Neuronal stem cell (in vitro differentiated cells): Measurements from ENCODE around the gene MINPP1.

Experiments
- DNase-seq: peaks from one replicate; pipeline ENCODE4 v3.0.0-alpha.2; 2013; ENCODE audit warnings: low spot score
- H2AFZ ChIP-seq: one replicate; pipeline ENCODE4 v1.6.1; 2013; ENCODE audit warnings: mild to moderate bottlenecking, low read length, inconsistent platforms
- H2AK5ac ChIP-seq: 2 replicates; pipeline ENCODE4 v1.6.1; 2013; ENCODE audit warnings: low read depth, mild to moderate bottlenecking, inconsistent platforms, low read length, moderate library complexity, mixed read lengths
- H2BK120ac ChIP-seq: 2 replicates; pipeline ENCODE4 v1.6.1; 2013; ENCODE audit warnings: low read depth, mild to moderate bottlenecking, inconsistent platforms, low read length, moderate library complexity, mixed read lengths
- H2BK12ac ChIP-seq: one replicate; pipeline ENCODE4 v1.6.1; 2013; ENCODE audit warnings: low read length, inconsistent platforms
- H2BK15ac ChIP-seq: 2 replicates; pipeline ENCODE4 v1.6.1; 2013; ENCODE audit warnings: mild to moderate bottlenecking, low read length, inconsistent platforms, mixed read lengths
- H2BK5ac ChIP-seq: one replicate; pipeline ENCODE4 v1.6.1; 2013; ENCODE audit warnings: inconsistent platforms, mild to moderate bottlenecking, low read length, moderate library complexity
- H3K14ac ChIP-seq: one replicate; pipeline ENCODE4 v1.6.1; 2013; ENCODE audit warnings: low read length, inconsistent platforms
- H3K18ac ChIP-seq: 2 replicates; pipeline ENCODE4 v1.6.1; 2013; ENCODE audit warnings: low read length, inconsistent platforms
- H3K23ac ChIP-seq: 2 replicates; pipeline ENCODE4 v1.6.1; 2013; ENCODE audit warnings: low read depth, mild to moderate bottlenecking, mixed read lengths, low read length, inconsistent platforms; ENCODE audit not compliant: poor library complexity
- H3K27ac ChIP-seq: replicated peaks from 3 replicates; pipeline ENCODE4 v1.5.1; 2013; ENCODE audit warnings: low read length, inconsistent platforms
- H3K27me3 ChIP-seq, 3 experiments: 2 replicates each; pipeline ENCODE4 v1.6.1; 2013; ENCODE audit warnings: low read length in 3 of 3, mild to moderate bottlenecking in 2 of 3, inconsistent platforms in 1 of 3, low read depth in 1 of 3, mixed read lengths in 1 of 3, moderate library complexity in 1 of 3; ENCODE audit not compliant: control insufficient read depth in 3 of 3, insufficient read depth in 3 of 3
- H3K36me3 ChIP-seq, 2 donors: replicated peaks in 1 of 2; 2 replicates each; pipeline ENCODE4 v1.6.1; 2013; ENCODE audit warnings: low read length in 2 of 2; ENCODE audit not compliant: control insufficient read depth in 2 of 2, insufficient read depth in 2 of 2
- H3K4ac ChIP-seq: 2 replicates; pipeline ENCODE4 v1.6.1; 2013; ENCODE audit warnings: inconsistent platforms, mild to moderate bottlenecking, low read length, moderate library complexity
- H3K4me1 ChIP-seq, 2 donors: 1 replicate in 1 of 2; 2 replicates in 1 of 2; pipeline ENCODE4 v1.6.1; 2013; ENCODE audit warnings: low read length in 2 of 2, low read depth in 1 of 2; ENCODE audit not compliant: control insufficient read depth in 2 of 2, insufficient read depth in 1 of 2
- H3K4me2 ChIP-seq: one replicate; pipeline ENCODE4 v1.6.1; 2013; ENCODE audit warnings: mild to moderate bottlenecking, low read length, inconsistent platforms; ENCODE audit not compliant: insufficient read depth, poor library complexity, severe bottlenecking
- H3K4me3 ChIP-seq, 2 donors: 2 replicates each; pipeline ENCODE4 v1.5.1; 2013; ENCODE audit warnings: low read length in 2 of 2, mild to moderate bottlenecking in 2 of 2, inconsistent platforms in 1 of 2, moderate library complexity in 1 of 2
- H3K79me1 ChIP-seq: one replicate; pipeline ENCODE4 v1.6.1; 2013; ENCODE audit warnings: low read depth, mild to moderate bottlenecking, inconsistent platforms, low read length, moderate library complexity
- H3K9ac ChIP-seq: one replicate; pipeline ENCODE4 v1.6.1; 2013; ENCODE audit warnings: mild to moderate bottlenecking, low read depth, low read length, inconsistent platforms; ENCODE audit not compliant: poor library complexity
- H3K9me3 ChIP-seq, 2 donors: replicated peaks in 1 of 2; 2 replicates each; pipeline versions ENCODE3 to v1.6.1; 2013; ENCODE audit warnings: low read length in 2 of 2, mild to moderate bottlenecking in 2 of 2, inconsistent platforms in 1 of 2, low read depth in 1 of 2, mixed read lengths in 1 of 2, moderate library complexity in 1 of 2; ENCODE audit not compliant: control insufficient read depth in 2 of 2, insufficient read depth in 1 of 2
- H4K8ac ChIP-seq: one replicate; pipeline ENCODE4 v1.6.1; 2013; ENCODE audit warnings: low read depth, mild to moderate bottlenecking, inconsistent platforms, low read length, moderate library complexity
- H4K91ac ChIP-seq: one replicate; pipeline ENCODE4 v1.6.1; 2013; ENCODE audit warnings: low read length, low read depth, mild to moderate bottlenecking, inconsistent platforms; ENCODE audit not compliant: poor library complexity
- WGBS, 2 donors: extraction: QIAGEN DNeasy Blood & Tissue Kit; methylation state at CpG; one replicate each; pipeline ENCODE4 v1.1.7; 2013; ENCODE audit warnings: missing lambda C conversion rate in 2 of 2, mixed read lengths in 1 of 2; ENCODE audit not compliant: insufficient read length in 2 of 2, insufficient replicate concordance in 1 of 2; ENCODE audit errors: extremely low coverage in 2 of 2; 5-methylcytosine and 5-hydroxymethylcytosine counted together

MINPP1 gene

GRCh38 chr10:87538092-87539015, 33.7 kb downstream of the MINPP1 start:
- Histone ChIP-seq H4K91ac (no peak overlapping the region), H4K8ac (no peak overlapping the region), H2BK15ac (no peak overlapping the region), H3K79me1 (peaks cover 2% of the 10 kb centered on the region), H3K14ac (no peak overlapping the region), H3K9me3 (peaks cover 2 to 7% of the 10 kb centered on the region in 2 donors), H3K4me3 (no peak overlapping the region), H2BK5ac (no peak overlapping the region), H2AK5ac (no peak overlapping the region), H3K27me3 (no peaks in the 10 kb centered on the region), H3K36me3 (peaks cover 5 to 46% of the 10 kb centered on the region in 2 donors), H2AFZ (no peak overlapping the region), H3K4me2 (no peak overlapping the region), H3K4ac (no peak overlapping the region), H2BK12ac (no peak overlapping the region), H3K9ac (no peak overlapping the region), H3K23ac (no peak overlapping the region), H3K18ac (peak overlapping the region; percentile 71), H2BK120ac (no peak overlapping the region), H3K4me1 (peaks cover 0 to 2% of the 10 kb centered on the region in 2 donors), H3K27ac (no peak overlapping the region)
- WGBS, 2 donors: no CpG with 5 or more reads among the region's 7 CpGs
- DNase-seq: no peak

GRCh38 chr10:87541114-87541513, 36.4 kb downstream of the MINPP1 start:
- Histone ChIP-seq H3K36me3 (peaks cover 5 to 36% of the 10 kb centered on the region in 2 donors), H2BK12ac (no peak overlapping the region), H3K4me2 (no peak overlapping the region), H4K91ac (no peak overlapping the region), H3K4ac (no peak overlapping the region), H2BK5ac (no peak overlapping the region), H2AFZ (no peak overlapping the region), H2BK120ac (no peak overlapping the region), H4K8ac (no peak overlapping the region), H3K4me3 (no peak overlapping the region), H3K18ac (no peak overlapping the region), H2AK5ac (no peak overlapping the region), H3K27me3 (no peaks in the 10 kb centered on the region), H3K9me3 (peaks cover 2 to 7% of the 10 kb centered on the region in 2 donors), H2BK15ac (no peak overlapping the region), H3K27ac (no peak overlapping the region), H3K14ac (no peak overlapping the region), H3K79me1 (peaks cover 2% of the 10 kb centered on the region), H3K4me1 (peaks cover 2 to 5% of the 10 kb centered on the region in 2 donors), H3K9ac (no peak overlapping the region), H3K23ac (no peak overlapping the region)
- WGBS, 2 donors: no CpG with 5 or more reads among the region's 1 CpG
- no peak for DNase-seq

- Histone ChIP-seq H2AFZ (no peak overlapping the region), H3K9me3 (peaks cover 2 to 11% of the 10 kb centered on the region in 2 donors), H3K14ac (no peak overlapping the region), H3K4me3 (no peak overlapping the region), H2BK5ac (no peak overlapping the region), H3K9ac (no peak overlapping the region), H2AK5ac (no peak overlapping the region), H3K23ac (no peak overlapping the region), H3K79me1 (no peaks in the 10 kb centered on the region), H2BK120ac (no peak overlapping the region), H3K18ac (no peak overlapping the region), H3K36me3 (peaks cover 5 to 48% of the 10 kb centered on the region in 2 donors), H3K4me1 (peaks cover 7 to 13% of the 10 kb centered on the region in 2 donors), H3K27me3 (no peaks in the 10 kb centered on the region), H4K91ac (no peak overlapping the region), H3K4ac (no peak overlapping the region), H3K27ac (no peak overlapping the region), H3K4me2 (no peak overlapping the region), H4K8ac (no peak overlapping the region), H2BK15ac (no peak overlapping the region), H2BK12ac (no peak overlapping the region)
- DNase-seq: no peak
Measured at GRCh38 chr10:87544721-87545120, 40.0 kb downstream of the MINPP1 start.

GRCh38 chr10:87545783-87546182, 41.1 kb downstream of the MINPP1 start:
- Histone ChIP-seq H4K8ac (no peak overlapping the region), H2AK5ac (no peak overlapping the region), H3K9ac (no peak overlapping the region), H3K4me1 (peaks cover 10 to 13% of the 10 kb centered on the region in 2 donors), H3K36me3 (peaks cover 5 to 39% of the 10 kb centered on the region in 2 donors), H3K27ac (no peak overlapping the region), H3K27me3 (no peaks in the 10 kb centered on the region), H2AFZ (no peak overlapping the region), H3K79me1 (no peaks in the 10 kb centered on the region), H4K91ac (no peak overlapping the region), H3K23ac (no peak overlapping the region), H3K14ac (no peak overlapping the region), H2BK15ac (no peak overlapping the region), H3K4me3 (no peak overlapping the region), H2BK120ac (no peak overlapping the region), H2BK5ac (no peak overlapping the region), H3K9me3 (peaks cover 2 to 11% of the 10 kb centered on the region in 2 donors), H3K18ac (no peak overlapping the region), H3K4ac (no peak overlapping the region), H2BK12ac (no peak overlapping the region), H3K4me2 (no peak overlapping the region)
- DNase-seq: no peak
- no CpG with 5 or more reads among the region's 5 CpGs for WGBS, 2 donors
